Fibroblast of lung (primary cell): Measurements from ENCODE around the gene PLXNA1. TPM values are rescaled to one million over a fixed set of nuclear protein-coding genes. Genes with fewer than 3 reads are reported as not detected.

ENCODE experiments used
- DNase-seq, 2 donors: peaks; one replicate each; pipeline versions ENCODE4 v3.0.0 to v3.0.0-alpha.2; 2010; ENCODE audit warnings: low read depth in 2 of 2
- H2AFZ ChIP-seq: 2 replicates; pipeline ENCODE4 v1.5.1; 2012; ENCODE audit warnings: low read length, control low read depth, inconsistent platforms
- H3K27ac ChIP-seq: 2 replicates; pipeline ENCODE4 v1.5.1; 2011; ENCODE audit warnings: low read length, control low read depth; ENCODE audit not compliant: insufficient read depth
- H3K27me3 ChIP-seq: 2 replicates; pipeline ENCODE4 v1.5.1; 2011; ENCODE audit warnings: mild to moderate bottlenecking, low read length; ENCODE audit not compliant: control insufficient read depth, insufficient read depth
- H3K36me3 ChIP-seq: 2 replicates; pipeline ENCODE4 v1.5.1; 2011; ENCODE audit warnings: low read length; ENCODE audit not compliant: control insufficient read depth, insufficient read depth
- H3K4me1 ChIP-seq: 2 replicates; pipeline ENCODE4 v1.5.1; 2011; ENCODE audit warnings: low read length; ENCODE audit not compliant: control insufficient read depth, insufficient read depth; ENCODE audit errors: extremely low read depth
- H3K4me2 ChIP-seq: 2 replicates; pipeline ENCODE4 v1.5.1; 2011; ENCODE audit warnings: low read length, control low read depth; ENCODE audit not compliant: insufficient read depth; ENCODE audit errors: extremely low read depth
- H3K4me3 ChIP-seq, 4 experiments: fragments of 200-600 bp in 1 of 4; sonication (generic) in 1 of 4; replicated peaks in 1 of 4; 2 replicates each; pipeline ENCODE4 v1.5.1; 2011 to 2016; ENCODE audit warnings: low read length in 4 of 4, low read depth in 3 of 4, mild to moderate bottlenecking in 3 of 4, control low read depth in 2 of 4, inconsistent platforms in 1 of 4, mixed read lengths in 1 of 4; ENCODE audit not compliant: insufficient read depth in 1 of 4; ENCODE audit errors: control extremely low read depth in 1 of 4
- H3K79me2 ChIP-seq: 2 replicates; pipeline ENCODE4 v1.5.1; 2012; ENCODE audit warnings: mild to moderate bottlenecking, low read length, inconsistent platforms; ENCODE audit not compliant: control insufficient read depth, insufficient read depth
- H3K9ac ChIP-seq: 2 replicates; pipeline ENCODE4 v1.5.1; 2011; ENCODE audit warnings: mild to moderate bottlenecking, low read length, control low read depth; ENCODE audit not compliant: insufficient read depth
- H3K9me3 ChIP-seq: 2 replicates; pipeline ENCODE4 v1.5.1; 2012; ENCODE audit warnings: low read depth, low read length; ENCODE audit not compliant: control insufficient read depth, insufficient read depth
- H4K20me1 ChIP-seq: 2 replicates; pipeline ENCODE4 v1.5.1; 2011; ENCODE audit warnings: low read length; ENCODE audit not compliant: control insufficient read depth, insufficient read depth; ENCODE audit errors: extremely low read depth
- CTCF ChIP-seq, 2 donors: IDR thresholded peaks in 1 of 2; conservative IDR thresholded peaks in 1 of 2; 1 replicate in 1 of 2; 2 replicates in 1 of 2; pipeline ENCODE4 v1.5.1; 2011 to 2012; ENCODE audit warnings: low read length in 2 of 2, control low read depth in 1 of 2, inconsistent platforms in 1 of 2, low read depth in 1 of 2, mild to moderate bottlenecking in 1 of 2
- EZH2 ChIP-seq: IDR thresholded peaks from 2 replicates; pipeline ENCODE4 v1.5.1; 2012; ENCODE audit warnings: low read length, control low read depth, mild to moderate bottlenecking; ENCODE audit errors: missing control alignments
- polyA plus RNA-seq, 2 donors: library from polyadenylated mRNA; depleted of rRNA in 1 of 2; stranded (reverse) in 1 of 2; unstranded in 1 of 2; fragments of >200 nt; gene quantifications; 2 replicates each; pipeline ENCODE4 v1.2.1, GENCODE V29; 2011 to 2012; ENCODE audit warnings: missing spikeins in 1 of 2
- total RNA-seq: library from RNA; depleted of rRNA; stranded (reverse); fragments of >200 nt; gene quantifications from 2 replicates; pipeline ENCODE4 v1.2.1, GENCODE V29; 2014

Gene PLXNA1
- total and polyA plus RNA-seq, 2 donors (not counting 1 experiment from before 2014, with no cell fraction given): 21.1 to 48.6 TPM

GRCh38 chr3:126957776-126958637 is 24.9 kb upstream of the PLXNA1 start:
- no peaks in the 10 kb centered on the region for H3K79me2 ChIP-seq
- TF ChIP-seq CTCF (conservative IDR thresholded peaks at IDR 0.05 in 1 of 2, IDR thresholded peaks at IDR 0.05 in 1 of 2; ENCODE audit: low read depth in 1 of 2, low read length in 2 of 2) (no peak), EZH2 (no peak)
- H4K20me1 ChIP-seq: no peaks in the 10 kb centered on the region
- H2AFZ ChIP-seq: no peak overlapping the region
- peaks cover 4% of the 10 kb centered on the region for H3K4me1 ChIP-seq
- no peak overlapping the region for H3K9ac ChIP-seq
- no peaks in the 10 kb centered on the region for H3K9me3 ChIP-seq
- no peak overlapping the region for H3K27ac ChIP-seq
- H3K4me2 ChIP-seq: no peak overlapping the region
- no peaks in the 10 kb centered on the region for H3K36me3 ChIP-seq
- no peak for DNase-seq
- no peak overlapping the region for H3K4me3 ChIP-seq
- H3K27me3 ChIP-seq: no peaks in the 10 kb centered on the region

GRCh38 chr3:126958638-126959085 is 24.3 kb upstream of the PLXNA1 start:
- no peak overlapping the region for H3K4me2 ChIP-seq
- no peaks in the 10 kb centered on the region for H3K36me3 ChIP-seq
- peaks cover 4% of the 10 kb centered on the region for H3K4me1 ChIP-seq
- no peak for DNase-seq
- no peak overlapping the region for H3K9ac ChIP-seq
- no peak for TF ChIP-seq CTCF (conservative IDR thresholded peaks at IDR 0.05 in 1 of 2, IDR thresholded peaks at IDR 0.05 in 1 of 2; ENCODE audit: low read depth in 1 of 2, low read length in 2 of 2)
- no peak for TF ChIP-seq EZH2
- H2AFZ ChIP-seq: no peak overlapping the region
- H3K79me2 ChIP-seq: no peaks in the 10 kb centered on the region
- no peak overlapping the region for H3K27ac ChIP-seq
- H3K4me3 ChIP-seq: no peak overlapping the region
- H4K20me1 ChIP-seq: no peaks in the 10 kb centered on the region
- H3K27me3 ChIP-seq: no peaks in the 10 kb centered on the region
- H3K9me3 ChIP-seq: no peaks in the 10 kb centered on the region

- Histone ChIP-seq H3K9ac (no peak overlapping the region), H2AFZ (no peak overlapping the region), H3K79me2 (no peaks in the 10 kb centered on the region), H3K27ac (no peak overlapping the region), H3K9me3 (no peaks in the 10 kb centered on the region), H3K27me3 (no peaks in the 10 kb centered on the region), H4K20me1 (no peaks in the 10 kb centered on the region), H3K4me1 (peaks cover 4% of the 10 kb centered on the region), H3K4me3 (no peak overlapping the region), H3K4me2 (no peak overlapping the region), H3K36me3 (no peaks in the 10 kb centered on the region)
- TF ChIP-seq CTCF (conservative IDR thresholded peaks at IDR 0.05 in 1 of 2, IDR thresholded peaks at IDR 0.05 in 1 of 2; ENCODE audit: low read depth in 1 of 2, low read length in 2 of 2): no peak
- no peak for TF ChIP-seq EZH2
- DNase-seq: no peak
These were observed 23.6 kb upstream of the PLXNA1 start for GRCh38 chr3:126959136-126959920.
